Neural cell (in vitro differentiated cells): ENCODE data around the gene CALR. TPM values are rescaled to one million over a fixed set of nuclear protein-coding genes. Genes with fewer than 3 reads are reported as not detected.

ENCODE experiments used
- H2AFZ ChIP-seq: fragments of 200-600, 300-800 bp; sonication (generic), shearing (Covaris generic); 2 replicates; pipeline ENCODE4 v1.6.0; 2014; ENCODE audit warnings: low read depth, mild to moderate bottlenecking, antibody characterized with exemption, low read length, moderate library complexity
- H3F3A ChIP-seq: fragments of 200-600 bp; shearing (Covaris generic); 2 replicates; pipeline ENCODE4 v1.6.1; 2016; ENCODE audit warnings: mild to moderate bottlenecking, moderate library complexity, mixed read lengths, antibody characterized with exemption, low read length; ENCODE audit not compliant: insufficient read depth, poor library complexity, severe bottlenecking
- H3K27ac ChIP-seq: fragments of 200-600, 300-800 bp; sonication (generic), shearing (Covaris generic); 2 replicates; pipeline ENCODE4 v1.5.1; 2014; ENCODE audit warnings: mild to moderate bottlenecking, low read length, moderate library complexity
- H3K27me3 ChIP-seq: fragments of 300-800, 200-600 bp; sonication (generic), shearing (Covaris generic); 2 replicates; pipeline ENCODE4 v1.6.0; 2014; ENCODE audit warnings: mild to moderate bottlenecking, low read depth, low read length, moderate library complexity; ENCODE audit not compliant: insufficient read depth
- H3K36me3 ChIP-seq: fragments of 300-800, 200-600 bp; sonication (generic), shearing (Covaris generic); 2 replicates; pipeline ENCODE4 v1.5.1; 2014; ENCODE audit warnings: mild to moderate bottlenecking, antibody characterized with exemption, low read length, moderate library complexity; ENCODE audit not compliant: insufficient read depth
- H3K4me2 ChIP-seq: fragments of 300-800, 200-600 bp; sonication (generic), shearing (Covaris generic); 2 replicates; pipeline ENCODE4 v1.6.0; 2014; ENCODE audit warnings: mild to moderate bottlenecking, low read length
- H3K4me3 ChIP-seq: fragments of 300-800, 200-600 bp; sonication (generic), shearing (Covaris generic); 2 replicates; pipeline ENCODE4 v1.5.1; 2014; ENCODE audit warnings: mild to moderate bottlenecking, low read length, moderate library complexity
- H3K79me2 ChIP-seq: fragments of 200-600 bp; shearing (Covaris generic); replicated peaks from 2 replicates; pipeline ENCODE4 v1.6.0; 2014; ENCODE audit warnings: mild to moderate bottlenecking, low read length, moderate library complexity; ENCODE audit not compliant: insufficient read depth
- H3K9ac ChIP-seq: fragments of 300-800, 200-600 bp; sonication (generic), shearing (Covaris generic); 2 replicates; pipeline ENCODE4 v1.6.1; 2016; ENCODE audit warnings: mild to moderate bottlenecking, low read length, mixed read lengths
- H3K9me2 ChIP-seq: fragments of 200-600 bp; shearing (Covaris generic); 2 replicates; pipeline ENCODE4 v1.6.1; 2016; ENCODE audit warnings: mild to moderate bottlenecking, low read length, mixed read lengths; ENCODE audit not compliant: insufficient read depth
- H3K9me3 ChIP-seq: fragments of 200-600, 300-800 bp; sonication (generic), shearing (Covaris generic); 2 replicates; pipeline ENCODE4 v1.6.1; 2016; ENCODE audit warnings: mild to moderate bottlenecking, mixed run types, low read length, moderate library complexity, mixed read lengths
- H4K20me1 ChIP-seq: fragments of 200-600 bp; shearing (Covaris generic); 2 replicates; pipeline ENCODE4 v1.6.1; 2016; ENCODE audit warnings: mild to moderate bottlenecking, mixed run types; ENCODE audit not compliant: insufficient read depth
- CTCF ChIP-seq: fragments of 450-650 bp; IDR thresholded peaks from 2 replicates; pipeline ENCODE4 v1.5.1; 2014; ENCODE audit warnings: antibody characterized with exemption, mild to moderate bottlenecking, moderate library complexity; ENCODE audit not compliant: poor library complexity, severe bottlenecking
- EP300 ChIP-seq: fragments of 450-650 bp; conservative IDR thresholded peaks from 2 replicates; pipeline ENCODE4 v1.6.1; 2014; ENCODE audit warnings: antibody characterized with exemption, mild to moderate bottlenecking, moderate library complexity; ENCODE audit not compliant: poor library complexity, severe bottlenecking
- EZH2 ChIP-seq: fragments of 200-600, 300-800 bp; shearing (Covaris generic), sonication (generic); IDR thresholded peaks from 2 replicates; pipeline ENCODE4 v1.6.1; 2014; ENCODE audit warnings: antibody characterized with exemption, low read length, borderline replicate concordance, mild to moderate bottlenecking; ENCODE audit not compliant: insufficient read depth, poor library complexity, severe bottlenecking
- POLR2AphosphoS5 ChIP-seq: IDR thresholded peaks from 2 replicates; pipeline ENCODE4 v1.6.1; 2012
- RAD21 ChIP-seq: fragments of 450-650 bp; conservative IDR thresholded peaks from 2 replicates; pipeline ENCODE4 v1.6.1; 2014; ENCODE audit warnings: antibody characterized with exemption, mild to moderate bottlenecking, moderate library complexity
- REST ChIP-seq: IDR thresholded peaks from 2 replicates; pipeline ENCODE4 v1.6.1; 2012; ENCODE audit warnings: borderline replicate concordance
- SMC3 ChIP-seq: fragments of 450-650 bp; conservative IDR thresholded peaks from 2 replicates; pipeline ENCODE4 v1.6.1; 2014; ENCODE audit warnings: antibody characterized with exemption, mild to moderate bottlenecking, moderate library complexity; ENCODE audit not compliant: poor library complexity
- TAF1 ChIP-seq: IDR thresholded peaks from 2 replicates; pipeline ENCODE4 v1.6.1; 2012; ENCODE audit warnings: low read depth
- polyA plus RNA-seq: library from polyadenylated mRNA; depleted of rRNA; stranded (reverse); fragments of >200 nt; gene quantifications from 2 replicates; pipeline ENCODE4 v1.2.3, GENCODE V29; 2014

Gene CALR
- polyA plus RNA-seq, 1 donor from 2014 or later, result 242 TPM

- TF ChIP-seq POLR2AphosphoS5, result no peak
Observed at GRCh38 chr19:12936582-12936981, 1.8 kb upstream of the CALR start (continued).

GRCh38 chr19:12937093-12937926 lies 1.1 kb upstream of the CALR start:
- Histone ChIP-seq H2AFZ (peak overlapping the region; percentile 83), H4K20me1 (no peaks in the 10 kb centered on the region), H3K9me3 (no peaks in the 10 kb centered on the region), H3K27me3 (no peaks in the 10 kb centered on the region), H3K4me3 (peak overlapping the region; percentile 97), H3K4me2 (peak overlapping the region; percentile 92), H3F3A (no peaks in the 10 kb centered on the region), H3K9me2 (no peaks in the 10 kb centered on the region), H3K27ac (peak overlapping the region; percentile 26), H3K36me3 (no peaks in the 10 kb centered on the region), H3K79me2 (peaks cover 30% of the 10 kb centered on the region), H3K9ac (peak overlapping the region; percentile 64)
- no peak for TF ChIP-seq POLR2AphosphoS5
- TF ChIP-seq SMC3, result no peak

GRCh38 chr19:12938779-12939601 lies 581 bp downstream of the CALR start:
- Histone ChIP-seq H3K4me3 (peak overlapping the region; percentile 97), H3F3A (no peaks in the 10 kb centered on the region), H3K9me2 (no peaks in the 10 kb centered on the region), H4K20me1 (no peaks in the 10 kb centered on the region), H3K9ac (peak overlapping the region; percentile 87), H3K79me2 (peaks cover 22% of the 10 kb centered on the region), H3K4me2 (peak overlapping the region; percentile 92), H2AFZ (no peak overlapping the region), H3K27ac (peak overlapping the region; percentile 65), H3K36me3 (no peaks in the 10 kb centered on the region), H3K27me3 (no peaks in the 10 kb centered on the region), H3K9me3 (no peaks in the 10 kb centered on the region)
- no peak for TF ChIP-seq EZH2
- no peak for TF ChIP-seq EP300
- no peak for TF ChIP-seq SMC3
- no peak for TF ChIP-seq TAF1
- peak; percentile 8 for TF ChIP-seq REST
- TF ChIP-seq CTCF, result no peak
- TF ChIP-seq RAD21, result peak; percentile 5
- TF ChIP-seq POLR2AphosphoS5, result no peak
